T-helper 2 cell treated with Interferon-gamma antibody and Interleukin-4, amounts not matched to agents 5 μg/mL and 100 μg/mL, for 36 hours (primary cell): Measurements from ENCODE around the gene C1QTNF3.

Experiments
- DNase-seq: peaks from one replicate; pipeline ENCODE4 v3.0.0; 2021; ENCODE audit warnings: low spot score
- H3K27ac Mint-ChIP-seq: one replicate; pipeline ENCODE4 v1.8.0; 2021; ENCODE audit warnings: mild to moderate bottlenecking, mixed read lengths
- H3K27me3 Mint-ChIP-seq: one replicate; pipeline ENCODE4 v1.8.0; 2021; ENCODE audit warnings: low read depth, mixed read lengths
- H3K36me3 Mint-ChIP-seq: one replicate; pipeline ENCODE4 v1.8.0; 2021; ENCODE audit warnings: low read depth, mixed read lengths
- H3K4me1 Mint-ChIP-seq: one replicate; pipeline ENCODE4 v1.8.0; 2021; ENCODE audit warnings: low read depth, mixed read lengths
- H3K4me3 Mint-ChIP-seq: one replicate; pipeline ENCODE4 v1.8.0; 2022; ENCODE audit warnings: mild to moderate bottlenecking, moderate library complexity, mixed read lengths
- H3K9me3 Mint-ChIP-seq: one replicate; pipeline ENCODE4 v1.8.0; 2021; ENCODE audit warnings: mixed read lengths

C1QTNF3 gene

DNA sequence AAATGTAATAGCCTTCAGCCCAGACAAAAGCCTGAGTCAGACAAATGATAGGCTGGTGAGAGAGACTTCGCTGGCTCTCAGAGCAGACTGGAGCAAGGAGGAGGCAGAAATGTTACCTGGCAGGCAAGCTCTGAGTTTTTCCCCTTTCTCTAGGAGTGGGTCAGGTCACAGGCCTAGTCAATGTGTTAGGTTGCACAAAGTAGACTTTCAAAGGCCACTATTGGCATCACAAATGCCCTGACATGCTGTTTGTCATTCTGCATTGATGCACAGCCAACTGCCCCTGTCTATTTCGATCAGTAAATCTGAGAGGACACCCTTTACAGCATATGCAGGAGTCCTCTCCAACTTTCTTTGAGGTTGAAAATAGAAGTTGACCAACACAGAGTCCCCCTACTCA, 15.5 kb upstream of the C1QTNF3 start:
- H3K4me3 Mint-ChIP-seq, result no peak overlapping the region
- H3K27ac Mint-ChIP-seq, result no peak overlapping the region
- H3K9me3 Mint-ChIP-seq, result no peaks in the 10 kb centered on the region
- H3K4me1 Mint-ChIP-seq, result peaks cover 3% of the 10 kb centered on the region
- no peaks in the 10 kb centered on the region for H3K27me3 Mint-ChIP-seq
- H3K36me3 Mint-ChIP-seq, result peaks cover 7% of the 10 kb centered on the region
- no peak for DNase-seq

DNA sequence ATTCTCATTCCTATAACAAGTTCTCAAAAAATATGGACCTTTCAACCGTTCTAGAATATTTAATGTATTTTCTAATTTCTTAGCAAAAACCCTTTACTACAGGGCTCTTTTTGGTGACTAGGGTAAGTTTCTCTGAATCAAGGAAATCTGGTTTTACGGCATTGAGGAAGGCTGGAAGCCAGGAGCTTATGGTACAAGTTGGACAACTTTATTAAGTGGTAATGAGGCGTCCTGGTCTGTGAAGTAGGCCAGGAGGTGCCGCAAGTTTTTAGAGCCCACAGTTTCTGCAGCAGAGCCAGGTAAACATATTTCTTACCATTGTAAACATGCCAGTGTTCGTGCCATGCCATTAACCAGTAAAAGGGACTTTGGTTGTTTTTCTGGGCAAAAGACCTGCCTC, 14.6 kb upstream of the C1QTNF3 start:
- Mint-ChIP-seq H3K4me1 (peaks cover 3% of the 10 kb centered on the region), H3K27ac (no peak overlapping the region), H3K36me3 (peaks cover 7% of the 10 kb centered on the region), H3K4me3 (no peak overlapping the region), H3K27me3 (no peaks in the 10 kb centered on the region), H3K9me3 (no peaks in the 10 kb centered on the region)
- no peak for DNase-seq

DNA sequence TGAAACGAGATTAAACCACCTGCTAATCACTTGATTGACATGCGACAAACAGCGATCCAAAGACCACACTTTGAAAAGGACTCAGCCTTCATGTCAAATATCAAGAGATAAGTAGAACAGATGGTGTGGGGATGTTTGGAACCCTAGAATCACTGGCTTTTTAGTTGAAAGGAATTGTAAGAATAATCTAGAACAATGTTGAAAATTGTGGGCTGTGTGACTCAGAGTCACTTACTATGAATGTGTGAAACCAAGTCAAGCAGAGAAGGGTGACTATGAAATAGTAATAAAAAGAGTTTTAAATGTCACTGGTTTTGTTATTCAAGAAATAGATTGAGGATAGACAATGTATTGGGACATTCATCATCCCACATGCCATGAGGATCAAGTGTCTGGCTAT, 14.1 kb upstream of the C1QTNF3 start:
- Mint-ChIP-seq H3K36me3 (peaks cover 7% of the 10 kb centered on the region), H3K4me3 (no peak overlapping the region), H3K27me3 (no peaks in the 10 kb centered on the region), H3K9me3 (no peaks in the 10 kb centered on the region), H3K4me1 (peaks cover 3% of the 10 kb centered on the region), H3K27ac (no peak overlapping the region)
- DNase-seq, result no peak

DNA sequence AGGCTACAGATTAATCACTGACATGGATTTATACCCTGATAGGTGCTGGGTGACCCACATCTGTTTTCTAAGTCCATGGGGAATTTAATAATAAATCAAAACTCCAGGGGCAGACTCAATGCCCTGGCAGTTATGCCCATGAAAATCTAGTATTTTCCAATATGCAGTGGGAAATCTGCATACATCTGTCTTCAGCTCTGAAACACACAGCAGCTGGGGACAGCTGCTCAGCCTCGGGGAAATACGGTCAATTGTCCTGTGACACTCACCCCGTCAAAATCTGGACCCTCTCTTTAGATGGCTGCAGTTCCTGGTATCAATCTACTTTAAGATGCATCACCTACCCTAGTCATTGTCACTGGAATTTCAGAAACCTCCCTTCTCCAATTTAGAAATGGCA, 12.7 kb upstream of the C1QTNF3 start:
- Mint-ChIP-seq H3K36me3 (peaks cover 11% of the 10 kb centered on the region), H3K27me3 (no peaks in the 10 kb centered on the region), H3K27ac (no peak overlapping the region), H3K4me1 (peaks cover 3% of the 10 kb centered on the region), H3K4me3 (no peak overlapping the region), H3K9me3 (no peaks in the 10 kb centered on the region)
- no peak for DNase-seq

DNA sequence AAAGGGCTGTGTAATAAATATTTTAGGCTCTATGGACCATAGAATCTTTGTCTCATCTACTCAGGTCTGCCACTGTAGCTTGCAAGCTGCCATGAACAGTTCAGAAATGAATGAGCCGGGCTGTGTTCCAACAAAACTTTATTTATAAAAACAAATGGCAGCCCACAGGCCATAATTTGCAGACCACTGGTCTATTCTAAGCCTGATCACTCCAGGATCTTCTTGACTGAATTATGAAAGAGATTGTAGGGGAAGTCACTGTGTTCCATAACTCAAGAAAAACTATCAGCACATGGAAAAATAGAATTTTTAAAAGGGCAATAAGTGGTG, 11.4 kb upstream of the C1QTNF3 start:
- peaks cover 14% of the 10 kb centered on the region for H3K36me3 Mint-ChIP-seq
- H3K4me3 Mint-ChIP-seq, result no peak overlapping the region
- no peak overlapping the region for H3K27ac Mint-ChIP-seq
- H3K9me3 Mint-ChIP-seq, result no peaks in the 10 kb centered on the region
- no peak for DNase-seq
- H3K4me1 Mint-ChIP-seq, result peaks cover 3% of the 10 kb centered on the region
- H3K27me3 Mint-ChIP-seq, result no peaks in the 10 kb centered on the region

DNA sequence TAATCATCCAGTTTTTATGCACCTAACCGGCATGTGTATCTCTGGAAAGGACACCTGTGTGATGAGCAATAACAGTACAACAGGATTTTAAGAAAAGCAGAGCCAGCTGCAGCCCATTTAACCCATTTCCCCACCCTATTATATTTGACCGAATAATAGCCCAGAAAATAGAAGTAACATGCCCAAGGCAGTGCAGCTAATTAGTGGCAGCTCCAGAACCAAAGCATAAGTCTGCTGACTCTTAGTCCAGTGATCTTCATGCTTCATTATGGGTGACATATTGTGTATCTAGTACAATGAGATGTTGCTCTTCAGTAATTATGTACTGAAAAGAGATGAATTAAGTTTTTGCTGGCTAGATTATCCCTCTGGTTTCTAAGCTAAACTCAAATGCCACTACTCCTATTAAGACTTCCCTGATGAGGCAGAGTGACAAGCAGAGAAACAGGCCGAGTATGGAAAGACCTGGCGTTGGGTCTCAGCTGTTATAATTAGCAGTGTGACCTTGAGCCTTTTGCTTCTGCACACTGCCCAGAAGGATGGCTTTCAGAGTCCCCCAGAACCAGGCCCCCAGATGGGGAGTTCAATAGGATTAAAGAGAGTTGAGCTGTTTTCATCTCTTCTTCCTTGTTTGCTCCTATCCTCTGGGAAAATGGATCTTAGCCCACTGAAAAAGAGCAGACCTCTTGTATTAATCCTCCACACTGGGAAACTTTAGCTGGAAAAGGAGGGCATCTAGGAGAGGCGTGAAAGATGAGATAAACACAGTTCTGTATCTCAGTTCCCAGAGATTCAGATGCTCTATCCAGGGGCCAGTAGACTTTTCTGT, 10.8 kb upstream of the C1QTNF3 start:
- no peak overlapping the region for H3K27ac Mint-ChIP-seq
- no peak overlapping the region for H3K4me3 Mint-ChIP-seq
- no peaks in the 10 kb centered on the region for H3K9me3 Mint-ChIP-seq
- DNase-seq, result no peak
- no peaks in the 10 kb centered on the region for H3K27me3 Mint-ChIP-seq
- peaks cover 12% of the 10 kb centered on the region for H3K36me3 Mint-ChIP-seq
- H3K4me1 Mint-ChIP-seq, result peaks cover 3% of the 10 kb centered on the region

DNA sequence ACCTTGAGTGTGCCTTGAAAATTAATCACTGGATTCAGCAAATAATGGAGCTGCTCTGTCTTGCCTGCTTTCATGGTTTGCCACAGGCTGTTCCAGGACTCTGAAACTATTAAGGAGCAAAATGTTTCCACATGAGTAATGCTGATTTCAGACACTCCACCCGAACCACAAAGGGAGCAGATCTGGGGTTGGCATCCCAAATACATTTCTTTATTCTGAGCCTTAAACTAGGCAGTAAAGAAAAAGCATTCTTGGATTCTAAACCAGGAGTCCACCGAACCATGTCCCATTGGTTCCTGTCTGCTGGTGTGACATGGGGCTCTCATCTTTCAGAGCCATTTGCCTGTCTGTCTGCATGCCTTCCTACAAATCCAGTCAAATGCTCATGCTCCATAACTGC, 10.1 kb upstream of the C1QTNF3 start:
- Mint-ChIP-seq H3K27me3 (no peaks in the 10 kb centered on the region), H3K9me3 (no peaks in the 10 kb centered on the region), H3K36me3 (peaks cover 12% of the 10 kb centered on the region), H3K4me3 (no peak overlapping the region), H3K27ac (no peak overlapping the region), H3K4me1 (peaks cover 3% of the 10 kb centered on the region)
- no peak for DNase-seq

DNA sequence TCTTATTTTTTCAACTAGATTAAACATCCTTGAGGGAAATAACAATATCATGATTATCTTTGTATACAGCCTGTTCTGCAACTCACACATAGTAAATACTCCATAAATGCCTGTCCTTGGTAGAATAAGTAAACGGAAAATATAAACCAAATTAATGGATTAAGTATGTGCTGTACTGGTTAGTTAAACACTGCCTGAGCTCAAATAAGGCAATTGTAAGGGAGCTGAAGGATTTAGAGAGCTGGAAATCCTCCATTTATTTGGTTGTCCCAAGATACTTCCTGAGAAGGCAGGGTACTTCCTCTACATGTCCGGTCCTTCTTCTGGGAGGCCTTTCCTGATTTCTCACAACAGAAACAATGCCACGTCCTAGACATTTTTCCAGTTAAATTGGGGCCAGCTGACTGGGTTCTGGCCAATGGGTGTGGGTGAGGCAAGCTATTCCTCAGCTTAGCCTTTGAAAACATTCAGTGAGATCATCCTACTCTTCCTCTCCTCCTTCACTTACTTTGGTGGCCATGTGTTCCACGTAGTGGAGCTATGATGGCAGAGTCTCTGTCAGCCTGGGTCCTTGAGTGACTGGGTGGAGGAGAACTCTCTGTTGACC, 8.5 kb upstream of the C1QTNF3 start:
- Mint-ChIP-seq H3K27ac (no peak overlapping the region), H3K9me3 (no peaks in the 10 kb centered on the region)

DNA sequence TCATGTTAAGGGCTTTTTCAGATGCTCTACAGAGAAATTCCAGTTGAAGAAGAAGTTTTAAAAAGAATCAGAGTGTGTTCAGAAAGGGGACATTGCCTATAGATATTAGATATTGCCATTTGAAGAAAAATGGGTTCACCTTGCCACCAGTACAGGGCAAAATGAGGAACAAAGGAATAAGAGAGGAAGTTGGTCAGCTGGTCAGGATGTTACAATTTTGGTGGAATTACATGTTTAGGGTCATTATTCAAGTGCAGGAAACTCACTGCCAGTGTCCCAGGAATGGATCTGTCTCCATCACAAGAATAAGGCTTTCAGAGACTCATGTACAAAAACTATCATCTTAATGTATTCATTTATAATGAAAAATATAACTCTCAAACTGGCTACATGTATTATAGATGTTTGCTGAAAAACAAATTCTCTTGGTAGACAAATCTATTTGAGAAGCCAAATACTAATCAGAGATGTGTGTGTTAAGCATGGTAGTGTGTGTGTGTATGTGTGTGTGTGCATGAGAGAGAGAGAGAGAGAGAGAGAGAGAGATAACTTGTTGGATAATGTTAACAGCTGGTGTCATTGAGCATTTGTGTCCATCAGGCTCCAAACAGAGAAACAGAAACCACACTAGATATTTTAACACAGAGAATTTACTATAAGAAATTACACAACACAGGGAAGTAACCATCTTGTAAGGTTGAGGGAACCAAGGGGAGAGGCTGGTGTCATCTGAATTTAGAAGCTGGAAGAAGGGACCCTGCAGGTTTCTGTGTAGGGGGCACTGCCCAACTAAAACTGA, 5.0 kb upstream of the C1QTNF3 start:
- no peaks in the 10 kb centered on the region for H3K9me3 Mint-ChIP-seq
- H3K4me1 Mint-ChIP-seq, result no peaks in the 10 kb centered on the region

More for the DNA sequence above, 8.5 kb upstream of the C1QTNF3 start:
- no peaks in the 10 kb centered on the region for H3K27me3 Mint-ChIP-seq
- peaks cover 11% of the 10 kb centered on the region for H3K36me3 Mint-ChIP-seq
- DNase-seq, result no peak
- no peak overlapping the region for H3K4me3 Mint-ChIP-seq
- H3K4me1 Mint-ChIP-seq, result peaks cover 3% of the 10 kb centered on the region

DNA sequence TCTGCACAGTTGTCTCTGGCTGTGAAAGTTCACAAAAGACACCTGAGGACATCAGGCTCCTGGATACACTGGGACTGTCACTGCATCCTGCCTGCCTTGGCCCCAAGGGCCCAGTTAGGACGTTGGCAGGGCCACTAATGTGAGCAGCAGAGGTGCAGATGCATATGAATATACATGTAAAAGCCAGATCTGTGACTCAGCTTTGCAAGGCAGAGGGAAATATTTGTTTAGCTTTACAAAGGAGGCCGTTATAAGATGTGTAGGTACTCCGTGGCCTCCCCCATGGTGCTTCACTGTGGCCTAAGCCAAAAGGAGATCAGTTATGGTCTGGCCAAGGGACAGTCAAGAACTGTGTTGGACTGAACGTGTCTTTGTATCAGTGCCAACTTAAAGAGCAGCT, 4.1 kb upstream of the C1QTNF3 start:
- Mint-ChIP-seq H3K27ac (no peak overlapping the region), H3K9me3 (no peaks in the 10 kb centered on the region), H3K27me3 (no peaks in the 10 kb centered on the region), H3K4me3 (no peak overlapping the region), H3K4me1 (no peaks in the 10 kb centered on the region), H3K36me3 (peaks cover 11% of the 10 kb centered on the region)
- no peak for DNase-seq

More for the DNA sequence above, 5.0 kb upstream of the C1QTNF3 start:
- DNase-seq, result no peak
- Mint-ChIP-seq H3K4me3 (no peak overlapping the region), H3K36me3 (peaks cover 11% of the 10 kb centered on the region), H3K27ac (no peak overlapping the region), H3K27me3 (no peaks in the 10 kb centered on the region)

DNA sequence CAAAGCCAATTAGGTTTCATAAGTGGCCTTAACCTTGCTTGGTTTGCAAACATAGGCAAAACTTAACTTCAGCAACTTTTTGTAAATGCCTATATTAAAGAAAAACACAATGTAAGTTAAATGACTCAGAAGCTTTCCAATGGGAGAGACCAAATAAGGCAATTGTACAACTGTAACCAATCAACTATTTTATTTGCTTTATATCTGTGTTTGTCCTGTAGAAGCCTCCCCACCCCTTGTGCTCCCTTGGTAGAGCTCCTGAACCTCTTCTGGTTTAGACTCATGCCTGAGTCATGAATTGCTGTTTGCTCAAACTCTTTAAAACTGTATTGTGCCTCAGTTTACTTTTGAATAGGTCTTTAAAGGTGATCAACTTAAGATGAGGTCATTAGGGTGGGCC, 3.0 kb upstream of the C1QTNF3 start:
- Mint-ChIP-seq H3K9me3 (no peaks in the 10 kb centered on the region), H3K4me3 (no peak overlapping the region), H3K27ac (no peak overlapping the region), H3K27me3 (no peaks in the 10 kb centered on the region), H3K4me1 (no peaks in the 10 kb centered on the region), H3K36me3 (peaks cover 7% of the 10 kb centered on the region)
- DNase-seq, result no peak

DNA sequence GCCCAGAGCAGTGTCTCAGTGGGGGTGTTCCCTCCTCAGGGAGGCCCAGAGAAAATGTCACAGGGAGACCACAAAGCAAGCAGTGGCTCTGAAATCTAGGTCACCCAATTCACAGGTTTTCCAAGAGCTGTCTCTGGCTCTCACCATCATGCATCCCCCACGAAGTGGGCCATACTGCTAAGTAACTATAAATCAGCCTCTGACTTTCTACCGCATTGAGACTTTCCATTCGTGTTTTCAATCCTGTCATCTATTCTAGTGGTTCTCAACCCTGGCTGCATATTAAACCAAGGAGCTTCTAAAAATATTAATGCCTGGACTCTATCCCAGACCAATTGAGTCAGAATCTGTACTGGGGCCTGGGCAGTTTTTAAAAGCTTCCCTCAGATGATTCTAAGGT, 2.0 kb upstream of the C1QTNF3 start:
- no peaks in the 10 kb centered on the region for H3K9me3 Mint-ChIP-seq
- peaks cover 4% of the 10 kb centered on the region for H3K36me3 Mint-ChIP-seq
- DNase-seq, result no peak
- no peaks in the 10 kb centered on the region for H3K4me1 Mint-ChIP-seq
- H3K27ac Mint-ChIP-seq, result no peak overlapping the region
- no peaks in the 10 kb centered on the region for H3K27me3 Mint-ChIP-seq
- no peak overlapping the region for H3K4me3 Mint-ChIP-seq

DNA sequence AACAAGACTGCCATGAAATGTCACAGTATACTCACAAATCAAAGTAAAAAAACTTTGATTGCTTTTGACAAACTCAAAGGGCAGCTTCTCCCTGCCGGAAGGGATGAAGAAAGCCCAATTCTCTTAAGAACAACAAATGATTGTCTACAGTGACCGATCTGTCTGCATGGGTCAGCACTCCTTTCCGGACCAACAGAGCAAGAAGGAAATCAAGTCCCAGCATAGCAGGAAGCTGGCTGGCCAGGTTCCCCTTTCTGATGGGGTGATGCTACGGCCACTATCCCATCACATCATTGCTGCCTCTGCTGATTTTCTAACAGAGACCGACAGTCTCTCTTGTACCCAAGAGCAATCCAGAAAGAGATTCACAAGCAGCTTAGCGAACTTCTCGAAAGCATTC, 692 bp downstream of the C1QTNF3 start:
- Mint-ChIP-seq H3K36me3 (peaks cover 1% of the 10 kb centered on the region), H3K27me3 (no peaks in the 10 kb centered on the region), H3K9me3 (no peaks in the 10 kb centered on the region), H3K27ac (no peak overlapping the region), H3K4me3 (no peak overlapping the region), H3K4me1 (no peaks in the 10 kb centered on the region)
- no peak for DNase-seq

DNA sequence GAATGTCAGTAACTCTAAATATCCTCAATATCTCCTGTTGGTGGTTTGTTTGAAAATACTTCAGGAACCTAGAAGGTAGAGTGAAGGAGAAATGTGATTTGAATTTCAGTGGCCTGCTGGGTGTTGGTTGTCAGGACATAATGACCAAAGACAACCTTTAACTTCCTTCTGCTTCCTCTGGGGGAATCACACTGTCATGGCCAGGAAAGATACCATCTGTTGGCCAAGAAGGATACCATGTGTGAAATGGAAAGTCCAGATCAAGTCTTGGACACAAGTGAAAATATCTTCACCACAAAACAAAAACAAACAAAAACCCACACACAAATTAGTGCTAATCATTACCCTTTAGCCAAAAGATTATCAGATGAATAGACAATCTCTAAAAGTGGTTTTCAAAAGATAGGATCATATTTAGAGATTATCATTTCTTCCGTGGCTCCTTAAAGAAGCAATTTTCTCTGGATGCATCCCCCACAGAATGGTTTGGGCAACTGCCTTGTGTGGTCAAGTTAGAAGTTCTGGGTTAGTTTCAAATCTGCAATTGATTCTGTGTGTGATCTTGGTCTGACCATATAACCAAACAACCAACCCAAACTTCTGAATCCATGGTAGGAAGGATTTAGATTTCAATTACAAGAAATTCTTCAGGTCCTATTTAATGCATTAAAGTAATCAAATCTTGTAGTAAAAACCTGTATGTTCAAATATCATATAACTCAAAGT, 1.6 kb downstream of the C1QTNF3 start:
- H3K4me3 Mint-ChIP-seq, result no peak overlapping the region
- DNase-seq, result no peak
- peaks cover 1% of the 10 kb centered on the region for H3K36me3 Mint-ChIP-seq
- no peaks in the 10 kb centered on the region for H3K27me3 Mint-ChIP-seq
- no peaks in the 10 kb centered on the region for H3K9me3 Mint-ChIP-seq
- H3K27ac Mint-ChIP-seq, result no peak overlapping the region
- H3K4me1 Mint-ChIP-seq, result no peaks in the 10 kb centered on the region
